ENCODE results near the gene RCOR3. TPM values are rescaled to one million over a fixed set of nuclear protein-coding genes. Genes with fewer than 3 reads are reported as not detected.

RCOR3 gene
- total RNA-seq, 4 donors from 2014 or later = 26.1 to 88.5 (median 39.8) TPM

DNA sequence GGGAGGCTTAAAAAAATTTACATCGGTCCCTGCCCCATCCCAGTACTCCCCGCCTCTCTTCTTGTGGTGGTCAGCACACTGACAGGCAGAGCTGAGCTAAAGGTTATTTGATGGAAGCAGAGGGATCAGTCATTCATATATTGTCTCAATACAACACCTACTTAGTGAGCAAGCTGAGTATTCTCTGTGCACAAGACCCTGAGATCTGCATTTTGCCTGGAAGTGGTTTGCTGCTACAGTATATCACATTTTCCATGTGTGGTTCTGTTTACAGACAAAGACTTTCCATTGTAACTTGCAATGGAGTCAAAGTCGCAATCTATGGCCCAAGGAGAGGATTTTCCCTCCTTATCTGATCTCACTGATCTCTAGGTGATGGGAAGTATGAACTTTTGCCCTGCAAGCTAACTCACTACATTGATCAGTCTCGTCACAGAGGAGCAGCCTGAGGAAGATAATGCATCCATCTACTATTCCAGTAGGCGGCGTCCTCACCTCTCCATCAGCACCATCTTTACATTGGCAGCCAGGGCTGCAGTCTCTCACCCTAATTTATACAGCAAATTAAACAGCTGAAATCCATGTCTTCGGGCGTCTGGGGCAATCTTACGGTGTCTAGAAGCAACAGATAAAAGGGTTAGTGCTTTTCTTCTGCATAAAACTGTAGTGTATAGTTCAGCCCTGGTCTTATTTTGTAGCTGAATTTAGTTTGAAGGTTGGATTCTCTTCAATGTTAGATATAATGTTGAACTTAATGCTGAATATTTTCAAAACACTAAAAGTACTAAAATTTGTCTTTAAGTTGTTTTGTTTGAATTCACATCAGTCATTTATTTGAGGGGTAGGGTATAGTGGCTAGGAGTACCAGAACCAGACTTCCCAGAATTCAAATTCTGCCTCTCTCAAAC is 64.2 kb downstream of the RCOR3 start:
- intact Hi-C loops (cut with DNase I; ENCODE audit: low total_unique reads) = no loop called here
- H3K36me3 ChIP-seq = no peaks in the 10 kb centered on the region
- H3K27ac ChIP-seq = no peak overlapping the region
- H3K9me3 ChIP-seq = no peaks in the 10 kb centered on the region
- no peaks in the 10 kb centered on the region for H3K4me1 ChIP-seq
- TF ChIP-seq POLR2A (IDR thresholded peaks at IDR 0.05) = no peak
- TF ChIP-seq, protein P1, sequence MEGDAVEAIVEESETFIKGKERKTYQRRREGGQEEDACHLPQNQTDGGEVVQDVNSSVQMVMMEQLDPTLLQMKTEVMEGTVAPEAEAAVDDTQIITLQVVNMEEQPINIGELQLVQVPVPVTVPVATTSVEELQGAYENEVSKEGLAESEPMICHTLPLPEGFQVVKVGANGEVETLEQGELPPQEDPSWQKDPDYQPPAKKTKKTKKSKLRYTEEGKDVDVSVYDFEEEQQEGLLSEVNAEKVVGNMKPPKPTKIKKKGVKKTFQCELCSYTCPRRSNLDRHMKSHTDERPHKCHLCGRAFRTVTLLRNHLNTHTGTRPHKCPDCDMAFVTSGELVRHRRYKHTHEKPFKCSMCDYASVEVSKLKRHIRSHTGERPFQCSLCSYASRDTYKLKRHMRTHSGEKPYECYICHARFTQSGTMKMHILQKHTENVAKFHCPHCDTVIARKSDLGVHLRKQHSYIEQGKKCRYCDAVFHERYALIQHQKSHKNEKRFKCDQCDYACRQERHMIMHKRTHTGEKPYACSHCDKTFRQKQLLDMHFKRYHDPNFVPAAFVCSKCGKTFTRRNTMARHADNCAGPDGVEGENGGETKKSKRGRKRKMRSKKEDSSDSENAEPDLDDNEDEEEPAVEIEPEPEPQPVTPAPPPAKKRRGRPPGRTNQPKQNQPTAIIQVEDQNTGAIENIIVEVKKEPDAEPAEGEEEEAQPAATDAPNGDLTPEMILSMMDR (IDR thresholded peaks at IDR 0.05) = peak; percentile 61 to 68 (median 65)
- H3K27me3 ChIP-seq = no peaks in the 10 kb centered on the region
- H3K4me3 ChIP-seq = no peak overlapping the region
- peak in 1 of 2 donors; percentile 41 for DNase-seq

DNA sequence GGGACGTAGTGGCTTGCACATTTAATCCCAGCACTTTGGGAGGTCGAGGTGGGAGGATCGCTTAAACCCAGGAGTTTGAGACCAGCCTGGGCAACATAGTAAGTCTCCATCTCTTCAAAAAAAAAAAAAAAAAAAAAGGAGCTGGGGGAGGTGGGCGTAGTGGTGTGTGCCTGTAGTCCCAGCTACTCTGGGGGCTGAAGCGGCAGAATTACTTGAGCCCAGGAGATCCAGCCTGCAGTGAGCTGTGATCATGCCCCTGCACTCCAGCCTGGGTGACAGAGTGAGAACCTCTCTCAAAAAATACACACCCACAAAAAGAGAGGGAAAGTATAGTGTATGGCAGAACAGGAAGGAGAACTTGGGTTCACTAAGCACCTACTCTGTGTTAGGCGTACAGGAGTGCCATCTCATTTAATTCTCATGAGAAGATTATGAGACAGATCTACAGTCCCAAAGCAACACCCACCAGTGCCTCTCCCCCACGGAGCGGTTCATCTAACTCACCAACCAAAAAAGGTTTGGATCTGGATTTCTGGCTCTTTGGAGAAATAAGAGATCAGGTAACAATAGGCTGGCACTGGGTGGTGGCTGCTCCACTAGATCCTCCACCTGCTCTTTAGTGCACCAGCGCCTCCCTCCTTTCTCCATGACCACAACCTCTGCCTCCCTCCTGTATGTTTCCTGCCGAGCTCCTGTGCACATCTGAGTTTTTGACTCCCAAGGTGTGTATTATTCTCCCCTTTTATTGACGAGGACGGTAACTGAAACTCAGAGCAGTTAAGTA is 66.0 kb downstream of the RCOR3 start:
- no peak overlapping the region for H3K4me3 ChIP-seq
- no peaks in the 10 kb centered on the region for H3K9me3 ChIP-seq
- no peak overlapping the region for H3K27ac ChIP-seq
- no peak for DNase-seq
- H3K4me1 ChIP-seq = peaks cover 0 to 7% of the 10 kb centered on the region in 2 donors
- intact Hi-C loops (cut with DNase I; ENCODE audit: low total_unique reads) = no loop called here
- H3K27me3 ChIP-seq = no peaks in the 10 kb centered on the region
- no peaks in the 10 kb centered on the region for H3K36me3 ChIP-seq
- TF ChIP-seq, protein P1 (IDR thresholded peaks at IDR 0.05) = no peak
- no peak for TF ChIP-seq POLR2A (IDR thresholded peaks at IDR 0.05)

GRCh38 chr1:211326140-211326527 is 67.0 kb downstream of the RCOR3 start:
- no peak for DNase-seq
- peaks cover 0 to 8% of the 10 kb centered on the region in 2 donors for H3K4me1 ChIP-seq
- peak overlapping the region; percentile 87 to 88 for H3K27ac ChIP-seq
- no peaks in the 10 kb centered on the region for H3K27me3 ChIP-seq
- intact Hi-C loops (cut with DNase I; ENCODE audit: low total_unique reads) = no loop called here
- no peaks in the 10 kb centered on the region for H3K9me3 ChIP-seq
- H3K36me3 ChIP-seq = no peaks in the 10 kb centered on the region
- TF ChIP-seq POLR2A (IDR thresholded peaks at IDR 0.05) = no peak
- TF ChIP-seq, protein P1 (IDR thresholded peaks at IDR 0.05) = no peak
- H3K4me3 ChIP-seq = peak overlapping the region; percentile 51 to 89

- TF ChIP-seq, protein P1 (IDR thresholded peaks at IDR 0.05) = no peak
- no peak for TF ChIP-seq POLR2A (IDR thresholded peaks at IDR 0.05)
- Histone ChIP-seq H3K27me3 (no peaks in the 10 kb centered on the region), H3K27ac (peak within 1 kb of the TSS; percentile 87 to 88), H3K36me3 (no peaks in the 10 kb centered on the region), H3K9me3 (no peaks in the 10 kb centered on the region), H3K4me1 (peaks cover 0 to 8% of the 10 kb centered on the region in 2 donors), H3K4me3 (peak within 1 kb of the TSS; percentile 51 to 89)
- peak; percentile 43 to 63 for DNase-seq
- intact Hi-C loops (cut with DNase I; ENCODE audit: low total_unique reads) = no loop called here
These were observed 67.6 kb downstream of the RCOR3 start, which contains the start of gene TRAF5 for GRCh38 chr1:211326528-211327345. TRAF5 (plus strand) TSS chr1:211326833; CDS start chr1:211353240, 26,407 bp downstream.
